ENCODE results near the gene SNRPB.

DNA sequence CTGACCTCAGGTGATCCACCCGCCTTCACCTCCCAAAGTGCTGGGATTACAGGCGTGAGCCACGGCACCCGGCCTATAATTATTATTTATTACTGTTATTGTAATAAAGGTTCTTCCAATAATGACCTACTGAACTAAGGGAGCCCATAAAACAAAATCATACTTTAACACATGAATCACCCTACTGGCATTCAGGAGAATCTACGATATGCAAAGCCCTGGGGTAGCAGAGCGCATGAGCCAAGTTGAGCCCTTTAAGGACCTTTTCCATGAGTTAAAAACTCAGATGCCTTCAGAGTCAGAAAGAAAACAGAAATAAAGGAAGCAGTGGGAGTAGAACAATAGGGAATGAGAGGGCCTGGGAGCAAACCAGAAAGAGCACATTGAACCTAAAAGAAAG lies 41.5 kb downstream of the SNRPB start:
- TF ChIP-seq, protein P1, sequence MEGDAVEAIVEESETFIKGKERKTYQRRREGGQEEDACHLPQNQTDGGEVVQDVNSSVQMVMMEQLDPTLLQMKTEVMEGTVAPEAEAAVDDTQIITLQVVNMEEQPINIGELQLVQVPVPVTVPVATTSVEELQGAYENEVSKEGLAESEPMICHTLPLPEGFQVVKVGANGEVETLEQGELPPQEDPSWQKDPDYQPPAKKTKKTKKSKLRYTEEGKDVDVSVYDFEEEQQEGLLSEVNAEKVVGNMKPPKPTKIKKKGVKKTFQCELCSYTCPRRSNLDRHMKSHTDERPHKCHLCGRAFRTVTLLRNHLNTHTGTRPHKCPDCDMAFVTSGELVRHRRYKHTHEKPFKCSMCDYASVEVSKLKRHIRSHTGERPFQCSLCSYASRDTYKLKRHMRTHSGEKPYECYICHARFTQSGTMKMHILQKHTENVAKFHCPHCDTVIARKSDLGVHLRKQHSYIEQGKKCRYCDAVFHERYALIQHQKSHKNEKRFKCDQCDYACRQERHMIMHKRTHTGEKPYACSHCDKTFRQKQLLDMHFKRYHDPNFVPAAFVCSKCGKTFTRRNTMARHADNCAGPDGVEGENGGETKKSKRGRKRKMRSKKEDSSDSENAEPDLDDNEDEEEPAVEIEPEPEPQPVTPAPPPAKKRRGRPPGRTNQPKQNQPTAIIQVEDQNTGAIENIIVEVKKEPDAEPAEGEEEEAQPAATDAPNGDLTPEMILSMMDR (IDR thresholded peaks at IDR 0.05; ENCODE audit: insufficient read depth, low read length, poor library complexity, severe bottlenecking) = no peak
- no peak for TF ChIP-seq EZH2phosphoT487 (conservative IDR thresholded peaks at IDR 0.05; ENCODE audit: low read length)

Measured in SU-DHL-6 (cell line).